Non-pigmented ciliary epithelial cell (primary cell): ENCODE results near the gene CFH.
"Not testable (repeated sequence)": the region's sequence is repeated elsewhere in the genome, so short reads cannot be mapped to it uniquely, and the experiment has no call there.

Experiments used
- DNase-seq: peaks from one replicate; pipeline ENCODE4 v3.0.0-alpha.2; 2010; ENCODE audit warnings: low read depth

Gene CFH

DNA sequence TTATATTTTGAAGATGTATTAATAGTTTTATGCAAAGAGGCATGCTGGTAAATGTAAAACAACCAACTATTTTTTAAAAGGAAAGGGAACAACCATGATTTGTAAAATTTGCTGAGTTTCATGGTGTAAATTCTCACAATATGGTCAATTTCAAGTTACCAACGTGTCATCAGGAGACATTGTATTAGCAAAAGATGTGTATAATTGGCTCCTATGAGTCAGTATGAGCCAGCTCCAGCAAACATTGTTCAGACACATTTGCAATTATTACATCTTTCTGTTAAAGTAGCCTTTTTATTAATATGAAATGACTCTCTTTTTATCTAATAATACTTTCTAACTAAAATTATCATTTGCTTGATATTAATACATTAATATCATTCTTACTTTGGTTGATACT is 15.3 kb downstream of the CFH start:
- no peak for DNase-seq

DNA sequence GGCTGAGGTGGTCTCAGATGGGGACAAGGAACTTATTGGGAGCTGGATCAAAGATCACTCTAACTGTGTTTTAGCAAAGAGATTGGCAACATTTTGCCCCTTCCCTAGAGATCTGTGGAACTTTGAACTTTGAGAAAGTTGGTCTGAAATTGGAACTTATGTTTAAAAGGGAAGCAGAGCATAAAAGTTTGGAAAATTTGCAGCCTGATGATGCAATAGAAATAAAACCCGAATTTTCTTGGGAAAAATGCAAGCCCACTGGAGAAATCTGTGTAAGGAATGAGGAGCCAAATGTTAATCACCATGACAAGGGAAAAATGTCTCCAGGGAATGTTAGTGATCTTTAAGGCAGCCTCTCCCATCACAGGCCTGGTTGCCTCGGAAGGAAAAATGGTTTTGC is 17.2 kb downstream of the CFH start:
- no peak for DNase-seq

DNA sequence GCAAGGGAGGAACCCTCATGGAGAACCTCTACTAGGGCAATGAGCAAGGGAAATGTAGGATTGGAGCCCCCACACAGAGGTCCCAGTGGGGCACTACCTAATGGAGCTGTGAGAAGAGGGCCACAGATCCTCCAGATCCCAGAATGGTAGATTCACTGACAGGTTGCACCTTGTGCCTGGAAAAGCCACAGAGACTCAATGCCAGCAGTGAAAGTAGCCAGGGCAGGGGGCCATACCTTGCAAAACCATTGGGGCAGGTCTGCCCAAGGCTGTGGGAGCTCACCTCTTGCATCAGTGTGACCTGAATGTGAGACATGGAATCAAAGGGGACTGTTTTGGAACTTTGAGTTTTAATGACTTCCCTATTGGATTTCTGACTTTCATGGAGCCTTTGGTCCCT is 17.9 kb downstream of the CFH start:
- DNase-seq, result no peak

DNA sequence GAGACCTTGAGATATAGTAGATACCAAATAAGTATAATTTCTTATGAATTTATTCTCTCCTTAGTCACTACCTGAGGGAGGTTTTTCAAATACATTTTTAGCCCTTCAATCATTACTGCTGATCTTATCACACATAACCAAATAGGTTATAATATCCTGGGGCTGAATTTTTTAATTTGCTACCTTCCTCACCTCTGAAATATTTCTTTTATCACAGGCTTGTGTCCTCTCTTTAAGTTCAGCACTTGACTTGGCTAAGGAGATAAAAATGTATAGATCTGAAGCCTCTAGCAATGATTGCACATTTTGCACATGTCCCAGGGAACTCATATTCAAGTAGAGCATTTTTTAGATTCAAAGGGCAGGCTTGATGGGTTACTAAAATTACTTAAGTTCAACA is 23.1 kb downstream of the CFH start:
- DNase-seq, result no peak

DNA sequence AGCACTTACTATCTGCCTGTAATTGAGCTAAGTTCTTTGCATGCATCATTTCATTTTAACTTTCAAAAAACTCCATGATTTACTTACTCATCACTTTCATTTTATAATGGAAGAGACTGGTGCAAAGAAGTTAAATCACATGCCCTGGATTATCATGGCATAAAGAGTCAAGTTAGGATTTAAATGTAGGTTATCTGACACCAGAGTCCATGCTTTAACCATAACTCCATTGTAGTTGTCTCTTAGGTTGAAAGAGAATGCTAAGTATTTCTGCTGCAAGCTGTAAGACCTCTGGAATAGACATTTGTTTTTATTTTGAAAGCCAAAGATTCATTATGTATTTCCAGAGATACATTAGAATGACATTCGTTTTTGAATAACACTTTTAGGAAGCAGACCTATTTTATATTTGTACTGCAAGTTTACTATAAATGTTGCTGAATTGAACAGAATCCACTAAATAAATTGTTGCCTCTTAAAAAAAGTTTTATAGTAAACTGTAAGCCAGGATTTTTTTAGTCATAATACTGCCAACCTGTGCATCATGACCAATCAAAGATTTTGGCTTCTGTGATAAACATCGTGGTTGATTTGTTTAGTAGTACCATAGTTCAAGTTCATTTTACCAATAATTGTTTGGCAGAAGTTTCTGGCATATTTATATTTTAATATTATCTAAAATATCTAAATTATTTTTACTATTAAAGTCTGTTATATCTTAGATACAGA is 26.1 kb downstream of the CFH start:
- peak; percentile 17 for DNase-seq

DNA sequence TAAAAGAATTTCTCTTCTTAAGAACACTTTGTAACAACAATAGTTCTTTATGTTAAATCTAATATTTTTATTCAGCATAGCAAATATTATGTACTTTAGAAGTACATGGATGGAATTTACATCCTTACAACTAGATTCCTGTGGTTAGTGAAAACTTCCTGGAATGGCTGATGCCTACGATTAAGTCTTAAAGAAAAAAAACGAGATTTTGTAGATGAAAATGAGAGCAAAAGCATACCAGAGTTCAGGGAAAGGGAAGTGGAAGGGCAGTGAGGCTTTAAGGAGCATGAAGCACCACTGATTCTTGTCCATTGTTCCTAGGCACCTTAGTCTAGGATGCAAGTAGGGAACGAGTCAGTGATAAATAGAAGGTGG is 26.7 kb downstream of the CFH start:
- peak; percentile 77 for DNase-seq

DNA sequence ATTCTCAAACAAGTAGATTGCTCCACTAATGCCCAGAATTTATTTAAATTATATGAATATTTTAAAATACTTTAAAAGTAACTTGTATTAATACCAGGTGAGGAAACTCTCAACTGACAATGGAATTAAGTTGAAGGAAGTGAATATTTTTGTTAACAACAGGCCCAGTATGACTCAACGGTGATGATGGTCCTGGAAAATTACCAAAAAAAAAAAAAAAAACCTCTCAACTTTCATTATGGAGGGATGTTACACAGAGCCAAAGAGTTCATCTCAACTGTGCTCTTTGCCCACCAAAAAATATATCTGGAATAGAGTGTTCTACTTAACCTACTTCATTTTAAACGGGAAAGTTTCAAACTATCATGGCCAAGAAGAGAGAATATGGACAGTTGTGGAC is 28.3 kb downstream of the CFH start:
- peak; percentile 27 for DNase-seq

DNA sequence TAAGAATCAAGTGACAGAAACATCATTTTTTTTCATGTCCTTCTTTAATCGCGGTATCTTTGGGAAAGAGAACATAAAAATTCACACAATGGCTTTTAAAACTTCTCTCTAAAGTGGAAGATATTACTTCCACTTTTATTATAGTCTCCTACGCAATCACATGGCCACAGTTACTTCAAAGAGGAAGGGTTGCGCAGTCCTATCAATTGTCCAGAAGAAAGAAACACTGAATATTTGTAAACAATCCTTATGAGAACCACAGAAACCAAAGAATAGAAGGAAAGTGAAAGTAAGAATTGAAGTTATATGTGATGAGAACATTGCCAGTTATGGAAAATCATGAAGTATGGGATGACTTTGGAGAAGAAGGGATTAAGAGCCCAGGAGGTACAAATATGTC is 32.6 kb downstream of the CFH start:
- no peak for DNase-seq

DNA sequence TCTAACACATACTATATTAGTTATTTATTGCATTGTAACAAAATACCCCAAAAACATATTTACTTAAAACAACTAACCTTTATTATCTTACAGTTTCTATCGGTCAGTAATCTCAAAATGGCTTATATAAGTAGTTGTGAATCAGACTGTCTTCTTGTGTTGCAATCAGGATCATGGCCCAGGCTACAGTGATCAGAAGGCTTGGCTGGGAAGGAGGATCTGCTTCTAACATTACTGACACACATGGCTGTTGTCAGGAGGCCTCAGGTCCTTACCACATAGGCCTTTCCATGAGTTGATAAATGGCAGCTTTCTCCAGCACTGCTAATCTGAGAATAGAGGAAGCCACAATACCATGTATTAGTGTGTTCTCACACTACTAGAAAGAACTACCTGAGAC is 33.7 kb downstream of the CFH start:
- DNase-seq, result no peak

DNA sequence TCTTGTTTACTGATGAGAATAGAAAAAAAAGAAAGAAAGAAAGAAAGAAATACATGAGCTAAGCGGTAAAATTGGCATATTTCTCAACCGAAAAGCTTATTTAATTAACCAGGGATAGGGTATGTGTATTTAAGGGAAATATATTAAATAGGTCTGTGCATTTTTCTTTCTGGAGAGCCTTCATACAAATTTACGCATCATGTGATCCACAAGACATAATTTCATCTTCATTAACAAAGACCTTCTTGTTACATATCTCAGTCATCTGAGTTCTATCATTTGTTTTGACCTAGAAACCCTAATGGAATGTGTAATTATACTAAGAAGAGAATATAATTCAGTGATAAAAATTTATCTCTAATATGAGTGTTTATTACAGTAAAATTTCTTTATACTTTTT is 37.2 kb downstream of the CFH start:
- no peak for DNase-seq

DNA sequence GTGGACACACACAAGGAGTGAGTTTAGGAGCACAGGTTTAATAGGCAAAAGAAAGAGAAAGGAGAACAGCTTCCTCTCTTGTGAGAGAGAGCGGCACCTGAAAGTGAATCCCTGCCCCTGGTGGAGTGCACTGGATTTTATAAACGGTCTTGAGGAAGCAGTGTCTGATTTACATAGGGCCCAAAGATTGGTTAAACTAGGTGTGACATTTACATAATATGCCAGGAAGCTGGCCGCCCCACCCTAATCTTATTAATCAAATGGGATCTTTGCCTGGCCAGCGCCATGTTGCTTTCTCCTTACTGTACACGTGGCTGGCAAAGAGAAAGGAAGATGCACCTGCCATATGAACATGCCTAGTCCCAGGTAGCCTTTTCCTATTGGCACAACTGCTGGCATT is 38.7 kb downstream of the CFH start:
- no peak for DNase-seq

DNA sequence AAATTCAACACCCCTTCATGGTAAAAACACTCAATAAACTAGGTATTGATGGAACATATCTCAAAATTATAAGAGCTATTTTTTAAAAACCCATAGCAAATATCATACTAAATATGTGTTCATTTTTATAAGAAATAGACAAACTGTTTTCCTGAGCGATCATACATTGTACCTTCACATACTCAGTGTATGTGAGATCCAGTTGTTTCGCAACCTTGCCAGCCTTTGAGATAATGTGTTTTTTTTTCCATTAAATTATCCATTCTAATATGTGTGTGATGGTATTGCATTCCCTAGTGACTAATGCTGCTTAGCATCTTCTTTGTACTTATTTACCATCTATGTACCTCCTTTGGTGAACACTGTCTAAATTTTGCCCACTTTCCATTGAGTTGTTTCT is 47.1 kb downstream of the CFH start:
- DNase-seq, result no peak

DNA sequence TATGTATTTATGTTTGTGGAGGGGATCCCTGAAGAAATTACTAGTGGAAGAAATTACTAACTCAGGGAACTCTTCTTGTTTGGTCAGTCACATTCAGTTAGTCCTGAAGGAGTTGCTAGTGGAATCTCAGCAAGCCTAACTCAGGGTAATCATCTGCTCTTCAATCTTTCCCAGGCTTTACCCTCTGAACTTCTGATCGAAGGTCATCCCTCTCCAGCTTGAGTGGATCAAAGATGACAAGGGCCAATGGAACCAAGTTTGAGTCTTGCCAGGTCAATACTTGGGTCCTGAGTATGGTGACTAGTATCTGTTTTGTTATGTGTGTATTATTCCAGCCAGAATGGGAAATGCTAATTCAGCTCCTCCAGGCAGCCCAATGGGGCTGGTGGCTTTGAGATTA is 49.3 kb downstream of the CFH start:
- no peak for DNase-seq

DNA sequence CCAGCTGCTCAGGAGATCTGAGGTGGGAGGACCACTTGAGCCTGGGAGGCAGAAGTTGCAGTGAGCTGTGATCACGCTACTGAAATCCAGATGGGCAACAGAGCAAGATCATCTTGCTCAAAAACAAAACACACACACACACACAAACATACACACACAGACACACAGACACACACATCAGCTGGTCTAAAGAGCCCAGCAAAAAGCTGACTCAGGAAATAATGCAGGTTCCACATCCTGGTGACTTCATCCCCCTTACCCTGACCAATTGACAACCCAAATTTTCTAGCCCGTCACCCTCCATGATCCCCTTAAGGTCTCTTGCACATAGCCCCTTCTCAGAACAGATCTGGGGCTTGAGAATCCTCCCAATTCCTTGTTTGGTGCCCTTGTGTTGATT is 58.0 kb downstream of the CFH start:
- not testable (repeated sequence) for DNase-seq

DNA sequence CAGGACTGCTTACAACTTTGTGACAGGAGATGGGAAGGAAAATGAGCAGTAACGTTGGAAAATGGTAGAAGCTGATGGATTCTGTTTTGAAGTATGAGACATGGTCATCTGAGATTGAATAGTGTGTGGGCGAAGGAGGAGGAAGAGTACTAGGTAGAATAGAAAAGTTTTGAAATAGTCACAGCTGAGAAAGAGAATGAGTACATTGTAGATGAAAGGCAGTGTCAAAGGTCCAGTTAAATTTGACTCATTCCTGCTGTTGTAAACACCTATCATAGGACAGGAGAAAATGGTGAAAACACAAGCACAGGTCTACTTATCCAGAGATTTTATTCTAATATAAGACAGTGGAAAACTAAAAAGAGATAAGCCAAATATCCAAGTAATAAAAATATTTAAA is 66.0 kb downstream of the CFH start:
- DNase-seq, result no peak

DNA sequence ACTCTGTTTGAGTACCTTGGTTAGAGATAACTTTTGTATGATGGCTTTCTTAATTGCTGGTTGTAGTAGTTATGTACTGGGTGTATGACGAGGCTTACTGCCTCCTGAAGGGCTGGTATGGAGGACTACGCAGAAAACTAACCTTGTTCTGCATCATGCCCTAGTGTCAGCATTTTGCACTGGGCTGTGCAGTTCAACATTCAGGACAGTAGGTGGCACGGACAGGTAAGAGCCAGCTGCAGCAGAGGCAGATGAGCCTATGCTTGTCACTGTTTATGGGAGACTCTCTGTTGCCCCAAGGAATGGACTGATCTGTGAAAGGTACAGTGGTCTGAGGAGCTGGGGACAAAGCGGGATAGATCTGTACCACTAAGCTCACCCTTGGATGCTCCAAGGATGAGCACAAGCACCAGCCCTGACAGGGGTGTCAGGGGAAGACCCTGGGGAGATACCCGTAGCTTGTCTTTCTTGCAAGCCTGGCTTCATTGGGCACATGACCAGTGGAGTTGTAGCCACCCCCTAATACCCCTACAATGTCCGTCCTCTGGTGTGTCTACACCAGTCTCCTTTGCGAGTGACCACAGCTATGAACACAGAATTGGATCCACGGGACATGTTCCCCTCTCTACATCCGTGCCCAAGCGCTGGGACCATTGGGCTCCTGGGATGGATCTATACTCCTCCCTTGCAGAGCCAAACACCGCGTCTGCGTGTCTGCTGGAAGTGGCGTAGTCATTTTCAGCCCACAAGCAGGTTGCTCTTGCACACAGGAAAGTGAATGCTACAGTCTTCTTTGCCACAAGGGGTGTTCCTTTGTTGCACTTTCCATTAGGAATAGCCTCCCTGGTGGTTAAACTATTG is 71.7 kb downstream of the CFH start:
- DNase-seq, result no peak

DNA sequence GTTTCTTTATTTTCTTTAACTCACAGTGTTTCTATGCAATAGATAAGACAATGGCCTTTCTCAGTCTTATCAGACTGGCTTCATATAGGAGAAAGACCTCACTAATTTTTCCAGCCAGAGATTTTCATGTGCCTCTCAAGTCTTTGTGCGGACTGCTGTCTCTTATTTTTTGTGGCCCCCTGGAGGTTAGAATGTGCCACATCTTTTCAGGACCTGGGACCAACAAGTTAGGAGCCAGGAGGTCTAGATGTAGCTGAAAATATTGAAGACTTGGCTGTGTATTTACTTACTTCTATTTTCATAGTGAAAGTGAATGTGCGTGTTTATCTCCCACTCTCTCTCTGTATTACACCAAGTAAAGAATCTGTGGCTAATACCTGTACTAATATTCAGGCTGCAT is 80.7 kb downstream of the CFH start:
- DNase-seq, result no peak

DNA sequence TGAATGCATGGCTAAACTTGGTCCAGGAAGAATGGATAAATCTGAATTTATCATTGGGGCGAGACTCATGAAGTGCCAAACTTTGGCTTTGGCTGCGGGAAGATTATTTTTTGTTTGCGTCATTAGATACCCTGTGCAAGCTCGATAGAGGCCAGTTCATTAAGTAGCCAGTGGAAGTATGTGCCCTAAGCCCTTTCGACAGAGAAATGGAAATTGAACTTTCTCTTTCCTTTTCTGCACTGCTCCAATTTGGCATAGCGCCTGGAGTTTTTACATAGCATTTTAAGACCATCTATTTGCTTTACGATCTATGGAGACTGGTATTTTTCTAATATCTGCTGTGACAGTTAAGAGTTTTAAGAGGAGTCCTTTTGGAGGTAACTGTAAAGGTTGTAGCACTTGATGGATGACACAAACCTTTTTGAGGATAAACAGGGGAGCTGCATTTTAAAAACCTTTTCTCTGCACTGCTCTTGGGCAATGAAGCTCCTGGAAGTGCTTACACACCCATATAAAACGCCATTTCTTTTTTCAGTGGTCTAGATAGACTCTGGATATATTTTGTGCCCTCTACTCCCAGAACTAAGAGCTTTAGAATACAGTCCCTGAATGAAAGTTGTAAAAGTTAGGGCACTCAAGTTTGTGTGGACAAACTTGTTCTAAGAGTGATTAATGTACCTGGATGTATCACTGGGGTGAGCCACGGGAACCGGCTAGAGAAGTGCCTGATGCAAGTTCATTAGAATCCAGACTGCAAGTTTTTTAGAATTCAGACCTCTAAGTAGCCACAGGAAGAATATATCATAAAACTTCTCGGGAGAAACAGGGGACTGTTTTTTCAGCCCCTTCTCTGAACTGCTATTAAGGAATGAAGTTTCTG is 81.5 kb downstream of the CFH start:
- no peak for DNase-seq

DNA sequence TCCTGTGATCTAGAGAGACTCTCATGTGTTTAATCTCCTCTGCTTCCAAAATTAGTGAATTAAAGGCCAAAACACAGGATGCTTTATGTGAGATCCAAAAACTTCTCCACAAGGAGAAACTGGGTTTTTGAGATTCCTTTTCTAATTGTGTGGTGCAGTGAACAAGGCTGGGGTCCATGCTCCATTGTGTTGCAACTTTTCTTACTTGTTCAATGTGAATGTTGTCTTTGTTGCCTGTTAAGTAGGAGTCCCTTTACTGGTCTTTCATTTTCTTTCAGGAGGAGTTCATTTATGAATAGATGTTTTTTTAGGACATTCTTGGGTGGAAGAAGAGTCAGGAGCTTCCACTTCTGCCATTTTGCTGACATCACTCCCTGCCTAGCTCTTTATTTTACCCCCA is 82.2 kb downstream of the CFH start:
- no peak for DNase-seq

DNA sequence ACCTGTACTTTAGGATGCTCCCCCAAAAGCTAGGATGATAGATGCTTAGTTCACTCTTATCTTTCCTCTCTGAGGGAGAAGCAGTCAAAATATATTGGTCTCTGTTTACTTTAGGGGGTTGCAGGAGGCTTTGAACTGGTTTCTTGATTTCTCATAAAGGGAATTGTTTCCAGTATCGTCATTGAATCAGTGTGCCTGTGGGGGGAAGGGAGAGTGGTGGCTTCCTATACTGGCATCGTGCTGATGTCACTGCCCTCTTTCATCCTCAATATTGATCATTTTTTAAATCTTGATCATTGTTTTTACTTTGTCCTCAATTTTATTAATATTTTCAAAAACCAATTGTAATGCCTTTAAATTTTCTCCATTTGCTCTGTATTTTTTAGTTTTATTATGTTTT is 82.6 kb downstream of the CFH start:
- DNase-seq, result no peak

DNA sequence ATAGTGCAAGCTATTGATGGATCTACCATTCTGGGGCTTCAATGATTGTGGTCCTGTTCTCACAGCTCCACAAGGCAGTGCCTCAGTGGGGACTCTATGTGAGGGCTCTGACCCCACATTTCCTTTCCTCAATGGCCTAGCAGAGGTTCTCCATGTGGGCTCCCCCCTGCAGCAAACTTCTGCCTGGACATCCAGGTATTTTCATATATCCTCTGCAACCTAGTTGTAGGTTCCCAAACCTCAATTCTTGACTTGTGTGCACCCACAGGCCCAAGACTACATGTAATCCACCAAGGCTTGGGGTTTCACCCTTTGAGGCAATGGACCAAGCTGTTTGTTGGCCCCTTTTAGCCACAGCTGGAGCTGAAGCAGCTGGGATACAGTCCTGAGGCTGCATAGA is 86.9 kb downstream of the CFH start:
- DNase-seq, result no peak

DNA sequence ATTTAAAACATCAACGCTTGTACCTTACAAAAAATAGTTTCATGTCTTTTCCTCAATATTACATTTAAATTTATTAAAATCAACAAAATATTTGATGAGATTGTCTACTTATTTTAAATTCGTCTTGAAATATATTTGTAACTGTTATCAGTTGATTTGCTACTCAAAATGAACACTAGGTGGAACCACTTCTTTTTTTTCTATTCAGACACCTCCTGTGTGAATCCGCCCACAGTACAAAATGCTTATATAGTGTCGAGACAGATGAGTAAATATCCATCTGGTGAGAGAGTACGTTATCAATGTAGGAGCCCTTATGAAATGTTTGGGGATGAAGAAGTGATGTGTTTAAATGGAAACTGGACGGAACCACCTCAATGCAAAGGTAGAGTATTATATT is 91.4 kb downstream of the CFH start:
- peak; percentile 13 for DNase-seq
